ENCODE data around the gene TEX29.

TEX29 gene

DNA sequence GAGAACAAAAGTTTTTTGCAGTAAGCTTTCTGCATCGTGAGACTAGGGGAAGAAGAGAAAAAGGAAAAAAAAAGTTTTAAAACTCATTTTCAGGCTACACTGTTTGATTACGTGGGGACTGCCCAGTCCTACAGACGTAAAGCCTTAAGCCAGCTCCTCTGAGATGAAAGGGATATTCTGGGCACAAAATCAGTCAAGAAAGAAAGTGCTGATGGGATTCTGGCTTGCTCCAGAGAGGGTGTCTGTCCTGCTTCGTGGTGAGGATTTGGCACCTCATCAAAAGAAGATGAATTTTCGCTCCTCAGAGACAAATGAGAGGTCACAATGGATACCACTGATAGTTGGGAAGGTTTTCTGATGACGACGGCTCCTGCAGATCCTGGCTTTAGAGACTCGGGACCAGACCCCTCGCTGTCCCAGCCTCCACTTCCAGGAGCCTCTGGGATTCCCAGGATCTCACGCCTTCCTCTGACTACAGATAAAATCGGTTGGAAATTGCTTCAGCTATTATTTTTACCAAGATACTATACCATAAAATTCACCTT lies 9.7 kb downstream of the TEX29 start:
- no peak overlapping the region for H3K27ac ChIP-seq (ENCODE audit: low read length)
- DNase-seq = no peak
- H3K9ac ChIP-seq (ENCODE audit: low read depth, low read length) = no peak overlapping the region
- H3K4me2 ChIP-seq (ENCODE audit: insufficient read depth, low read length) = no peak overlapping the region
- no peak for ATAC-seq (ENCODE audit: insufficient read depth, low read depth)
- no peaks in the 10 kb centered on the region for H3K27me3 ChIP-seq (ENCODE audit: insufficient read depth, low read length, poor library complexity)
- no peaks in the 10 kb centered on the region for H3K36me3 ChIP-seq (ENCODE audit: insufficient read depth, low read length)
- H4K20me1 ChIP-seq (ENCODE audit: insufficient read depth, low read length) = no peaks in the 10 kb centered on the region
- H3K4me1 ChIP-seq (ENCODE audit: insufficient read depth, low read length) = peaks cover 4% of the 10 kb centered on the region; the same call in 1 of the 2 replicates
- H3K79me2 ChIP-seq (ENCODE audit: insufficient read depth, low read length) = no peaks in the 10 kb centered on the region
- no peak overlapping the region for H3K4me3 ChIP-seq (ENCODE audit: low read depth in 1 of 2, low read length in 2 of 2)
- no peak for TF ChIP-seq EZH2 (IDR thresholded peaks at IDR 0.05; ENCODE audit: borderline replicate concordance, low read depth, low read length, severe bottlenecking)
- TF ChIP-seq, protein P1, sequence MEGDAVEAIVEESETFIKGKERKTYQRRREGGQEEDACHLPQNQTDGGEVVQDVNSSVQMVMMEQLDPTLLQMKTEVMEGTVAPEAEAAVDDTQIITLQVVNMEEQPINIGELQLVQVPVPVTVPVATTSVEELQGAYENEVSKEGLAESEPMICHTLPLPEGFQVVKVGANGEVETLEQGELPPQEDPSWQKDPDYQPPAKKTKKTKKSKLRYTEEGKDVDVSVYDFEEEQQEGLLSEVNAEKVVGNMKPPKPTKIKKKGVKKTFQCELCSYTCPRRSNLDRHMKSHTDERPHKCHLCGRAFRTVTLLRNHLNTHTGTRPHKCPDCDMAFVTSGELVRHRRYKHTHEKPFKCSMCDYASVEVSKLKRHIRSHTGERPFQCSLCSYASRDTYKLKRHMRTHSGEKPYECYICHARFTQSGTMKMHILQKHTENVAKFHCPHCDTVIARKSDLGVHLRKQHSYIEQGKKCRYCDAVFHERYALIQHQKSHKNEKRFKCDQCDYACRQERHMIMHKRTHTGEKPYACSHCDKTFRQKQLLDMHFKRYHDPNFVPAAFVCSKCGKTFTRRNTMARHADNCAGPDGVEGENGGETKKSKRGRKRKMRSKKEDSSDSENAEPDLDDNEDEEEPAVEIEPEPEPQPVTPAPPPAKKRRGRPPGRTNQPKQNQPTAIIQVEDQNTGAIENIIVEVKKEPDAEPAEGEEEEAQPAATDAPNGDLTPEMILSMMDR (IDR thresholded peaks at IDR 0.05; ENCODE audit: borderline replicate concordance, extremely low read depth, low read length, poor library complexity, severe bottlenecking) = no peak
- H2AFZ ChIP-seq (ENCODE audit: low read depth, low read length) = no peak overlapping the region
- peaks cover 2% of the 10 kb centered on the region for H3K9me3 ChIP-seq (ENCODE audit: insufficient read depth, low read length, severe bottlenecking)

DNA sequence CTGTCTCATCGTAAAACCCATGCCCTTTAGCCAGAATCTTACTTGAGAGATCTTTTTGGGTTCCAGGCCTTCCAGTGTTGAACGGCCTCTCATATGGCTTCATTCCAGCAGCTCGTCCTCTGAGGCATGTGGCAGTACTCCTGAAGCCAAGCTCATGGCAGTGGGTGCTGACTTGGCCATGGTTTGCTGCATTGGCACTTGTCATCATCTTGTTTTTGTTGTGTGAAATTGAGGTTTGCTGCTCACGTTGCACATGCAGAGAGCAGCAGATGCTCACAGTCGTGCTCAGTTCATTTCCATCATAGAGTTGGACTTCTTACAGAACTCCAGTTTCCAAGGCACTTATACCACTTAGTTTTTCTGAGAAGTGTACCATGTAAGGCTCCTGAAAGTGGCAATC lies 14.9 kb downstream of the TEX29 start:
- no peaks in the 10 kb centered on the region for H3K4me1 ChIP-seq (ENCODE audit: insufficient read depth, low read length)
- DNase-seq = no peak
- no peaks in the 10 kb centered on the region for H3K27me3 ChIP-seq (ENCODE audit: insufficient read depth, low read length, poor library complexity)
- no peaks in the 10 kb centered on the region for H4K20me1 ChIP-seq (ENCODE audit: insufficient read depth, low read length)
- no peak overlapping the region for H2AFZ ChIP-seq (ENCODE audit: low read depth, low read length)
- no peaks in the 10 kb centered on the region for H3K36me3 ChIP-seq (ENCODE audit: insufficient read depth, low read length)
- H3K9ac ChIP-seq (ENCODE audit: low read depth, low read length) = no peak overlapping the region
- no peak for ATAC-seq (ENCODE audit: insufficient read depth, low read depth)
- H3K27ac ChIP-seq (ENCODE audit: low read length) = no peak overlapping the region
- peaks cover 2% of the 10 kb centered on the region for H3K9me3 ChIP-seq (ENCODE audit: insufficient read depth, low read length, severe bottlenecking)
- TF ChIP-seq, protein P1 (IDR thresholded peaks at IDR 0.05; ENCODE audit: borderline replicate concordance, extremely low read depth, low read length, poor library complexity, severe bottlenecking) = no peak
- no peak for TF ChIP-seq EZH2 (IDR thresholded peaks at IDR 0.05; ENCODE audit: borderline replicate concordance, low read depth, low read length, severe bottlenecking)
- no peak overlapping the region for H3K4me3 ChIP-seq (ENCODE audit: low read depth in 1 of 2, low read length in 2 of 2)
- no peak overlapping the region for H3K4me2 ChIP-seq (ENCODE audit: insufficient read depth, low read length)
- H3K79me2 ChIP-seq (ENCODE audit: insufficient read depth, low read length) = no peaks in the 10 kb centered on the region

DNA sequence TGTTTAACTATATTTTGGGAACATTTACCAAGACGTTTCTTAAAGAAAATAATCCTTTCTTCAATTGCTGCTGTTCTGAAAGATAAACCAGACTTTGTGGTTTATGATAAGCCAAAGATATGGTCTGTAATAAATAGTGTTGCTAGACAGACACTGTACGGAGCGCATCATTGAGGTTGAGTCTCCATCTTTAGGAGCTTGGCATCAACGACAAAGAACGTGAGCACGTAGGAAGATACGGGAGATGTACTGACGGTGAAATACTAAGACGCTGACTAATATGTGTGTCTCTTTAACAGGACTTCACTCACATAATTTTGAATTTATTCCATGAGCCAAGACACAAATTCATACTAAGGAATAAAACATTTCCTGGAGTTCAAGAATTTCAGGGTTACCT lies 16.2 kb downstream of the TEX29 start:
- TF ChIP-seq, protein P1 (IDR thresholded peaks at IDR 0.05; ENCODE audit: borderline replicate concordance, extremely low read depth, low read length, poor library complexity, severe bottlenecking) = no peak
- TF ChIP-seq EZH2 (IDR thresholded peaks at IDR 0.05; ENCODE audit: borderline replicate concordance, low read depth, low read length, severe bottlenecking) = no peak

More for the DNA sequence above, 16.2 kb downstream of the TEX29 start:
- H2AFZ ChIP-seq (ENCODE audit: low read depth, low read length) = no peak overlapping the region
- H3K27ac ChIP-seq (ENCODE audit: low read length) = no peak overlapping the region
- peaks cover 2% of the 10 kb centered on the region for H3K9me3 ChIP-seq (ENCODE audit: insufficient read depth, low read length, severe bottlenecking)
- DNase-seq (no peak), ATAC-seq (ENCODE audit: insufficient read depth, low read depth) (no peak)
- H3K9ac ChIP-seq (ENCODE audit: low read depth, low read length) = no peak overlapping the region
- H3K4me2 ChIP-seq (ENCODE audit: insufficient read depth, low read length) = no peak overlapping the region
- no peak overlapping the region for H3K4me3 ChIP-seq (ENCODE audit: low read depth in 1 of 2, low read length in 2 of 2)
- H3K36me3 ChIP-seq (ENCODE audit: insufficient read depth, low read length) = no peaks in the 10 kb centered on the region
- H3K27me3 ChIP-seq (ENCODE audit: insufficient read depth, low read length, poor library complexity) = no peaks in the 10 kb centered on the region
- no peaks in the 10 kb centered on the region for H4K20me1 ChIP-seq (ENCODE audit: insufficient read depth, low read length)
- no peaks in the 10 kb centered on the region for H3K4me1 ChIP-seq (ENCODE audit: insufficient read depth, low read length)
- no peaks in the 10 kb centered on the region for H3K79me2 ChIP-seq (ENCODE audit: insufficient read depth, low read length)
